BE2C (cell line): ENCODE measurements around the gene LORICRIN.
"Not testable (repeated sequence)": the region's sequence is repeated elsewhere in the genome, so short reads cannot be mapped to it uniquely, and the experiment has no call there.

Experiments
- DNase-seq: peaks from one replicate; pipeline ENCODE4 v3.0.0-alpha.2; 2020
- H3K27me3 ChIP-seq: fragments of 250-450 bp; sonication (Bioruptor Pico); 2 replicates; pipeline ENCODE4 v1.5.1; 2020; ENCODE audit warnings: mild to moderate bottlenecking
- H3K36me3 ChIP-seq: fragments of 250-450 bp; sonication (Bioruptor Pico); 2 replicates; pipeline ENCODE4 v1.5.1; 2020; ENCODE audit warnings: mild to moderate bottlenecking
- H3K4me1 ChIP-seq: fragments of 250-450 bp; sonication (Bioruptor Pico); 2 replicates; pipeline ENCODE4 v1.5.1; 2020
- H3K4me3 ChIP-seq: 2 replicates; pipeline ENCODE4 v1.5.1; 2011; ENCODE audit warnings: low read depth, low read length
- H3K9me3 ChIP-seq: fragments of 250-450 bp; sonication (Bioruptor Pico); 2 replicates; pipeline ENCODE4 v1.5.1; 2020
- CTCF ChIP-seq: IDR thresholded peaks from 2 replicates; pipeline ENCODE4 v1.5.1; 2012; ENCODE audit warnings: mild to moderate bottlenecking, low read depth, low read length

The LORICRIN gene

GRCh38 chr1:153217744-153218416 is 41.6 kb upstream of the LORICRIN start:
- no peak overlapping the region for H3K4me3 ChIP-seq
- H3K27me3 ChIP-seq = no peaks in the 10 kb centered on the region
- H3K9me3 ChIP-seq = no peaks in the 10 kb centered on the region
- no peaks in the 10 kb centered on the region for H3K36me3 ChIP-seq
- TF ChIP-seq CTCF = no peak
- no peak for DNase-seq
- no peaks in the 10 kb centered on the region for H3K4me1 ChIP-seq

GRCh38 chr1:153220606-153221303 is 38.7 kb upstream of the LORICRIN start:
- no peak for TF ChIP-seq CTCF
- no peaks in the 10 kb centered on the region for H3K36me3 ChIP-seq

GRCh38 chr1:153223040-153223891 is 36.2 kb upstream of the LORICRIN start:
- H3K4me1 ChIP-seq, H3K36me3 ChIP-seq, H3K9me3 ChIP-seq, H3K4me3 ChIP-seq, H3K27me3 ChIP-seq: not testable (repeated sequence)
- peak; percentile 69 for TF ChIP-seq CTCF
- peak; percentile 74 for DNase-seq

More at GRCh38 chr1:153220606-153221303, 38.7 kb upstream of the LORICRIN start:
- no peaks in the 10 kb centered on the region for H3K4me1 ChIP-seq
- H3K9me3 ChIP-seq = no peaks in the 10 kb centered on the region
- no peak overlapping the region for H3K4me3 ChIP-seq
- DNase-seq = peak; percentile 42
- peaks cover 7% of the 10 kb centered on the region for H3K27me3 ChIP-seq

GRCh38 chr1:153227810-153228209 is 31.7 kb upstream of the LORICRIN start:
- Histone ChIP-seq H3K4me1 (no peaks in the 10 kb centered on the region), H3K27me3 (peaks cover 7% of the 10 kb centered on the region), H3K9me3 (no peaks in the 10 kb centered on the region), H3K4me3 (no peak overlapping the region), H3K36me3 (no peaks in the 10 kb centered on the region)
- DNase-seq = no peak
- TF ChIP-seq CTCF = no peak

GRCh38 chr1:153228491-153228890 is 31.0 kb upstream of the LORICRIN start:
- H3K4me3 ChIP-seq = no peak overlapping the region
- peaks cover 7% of the 10 kb centered on the region for H3K27me3 ChIP-seq
- no peaks in the 10 kb centered on the region for H3K36me3 ChIP-seq
- H3K9me3 ChIP-seq = no peaks in the 10 kb centered on the region
- TF ChIP-seq CTCF = no peak
- H3K4me1 ChIP-seq = no peaks in the 10 kb centered on the region
- DNase-seq = no peak
